Activated naive CD8-positive, alpha-beta T cell treated with anti-CD3 and anti-CD28 coated beads, Interleukin-2, amount 50 U/mL, for 24 hours (primary cell): ENCODE data around the gene CXCL13.

Source experiments
- ATAC-seq: fragments of 150-1000 bp; cut with Tn5 transposase; one replicate; pipeline ENCODE4 v1.10.0; 2021
- DNase-seq: peaks from one replicate; pipeline ENCODE4 v3.0.0; 2021
- H3K27ac Mint-ChIP-seq: one replicate; pipeline ENCODE4 v1.8.0; 2021; ENCODE audit warnings: mild to moderate bottlenecking, mixed read lengths
- H3K27me3 Mint-ChIP-seq: one replicate; pipeline ENCODE4 v1.8.0; 2021; ENCODE audit warnings: mixed read lengths
- H3K36me3 Mint-ChIP-seq: one replicate; pipeline ENCODE4 v1.8.0; 2021; ENCODE audit warnings: low read depth, mixed read lengths
- H3K4me1 Mint-ChIP-seq: one replicate; pipeline ENCODE4 v1.8.0; 2021; ENCODE audit warnings: mixed read lengths
- H3K4me3 Mint-ChIP-seq: one replicate; pipeline ENCODE4 v1.8.0; 2021; ENCODE audit warnings: mild to moderate bottlenecking, moderate library complexity, mixed read lengths
- H3K9me3 Mint-ChIP-seq: one replicate; pipeline ENCODE4 v1.8.0; 2021; ENCODE audit warnings: mixed read lengths

The CXCL13 gene

DNA sequence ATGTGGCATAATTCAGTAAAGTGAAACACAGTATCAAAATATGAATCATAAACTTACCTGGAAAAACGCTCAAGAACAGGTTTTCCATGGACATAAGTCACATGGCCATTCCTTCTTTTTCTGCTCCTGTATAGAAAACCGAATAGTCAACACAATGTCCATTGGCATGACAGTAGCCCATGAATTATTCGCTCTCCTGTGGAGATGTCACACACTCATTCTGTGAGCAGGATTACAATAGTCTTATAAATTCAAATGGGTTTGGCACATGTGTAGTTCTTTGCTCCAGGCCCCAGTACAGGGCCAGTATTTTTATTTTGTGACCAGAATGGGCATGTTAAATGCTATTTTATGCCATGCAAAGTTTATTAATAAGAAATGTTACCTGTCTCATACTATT is 15.1 kb upstream of the CXCL13 start:
- ATAC-seq: no peak
- Mint-ChIP-seq H3K27ac (no peak overlapping the region), H3K4me3 (no peak overlapping the region), H3K27me3 (no peaks in the 10 kb centered on the region), H3K36me3 (peaks cover 8% of the 10 kb centered on the region), H3K4me1 (peaks cover 90% of the 10 kb centered on the region), H3K9me3 (no peaks in the 10 kb centered on the region)
- no peak for DNase-seq

DNA sequence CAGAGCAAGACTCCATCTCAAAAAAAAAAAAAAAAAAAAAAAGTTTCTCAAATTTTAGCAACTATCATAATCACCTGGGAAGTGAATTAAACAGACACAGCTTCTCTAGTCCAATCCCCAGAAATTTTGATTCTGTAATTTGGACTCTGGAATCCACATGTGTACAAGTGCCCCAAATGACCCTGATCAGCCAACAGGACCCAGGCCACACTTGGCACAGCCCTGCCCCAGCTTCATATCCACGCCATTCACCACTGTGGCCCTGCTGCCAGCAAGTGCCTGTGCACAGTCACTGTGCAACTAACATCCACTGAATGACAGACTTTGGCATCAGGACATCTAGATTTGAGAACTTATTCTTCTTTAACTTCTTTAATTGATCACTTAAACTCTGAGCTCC is 14.1 kb upstream of the CXCL13 start:
- no peaks in the 10 kb centered on the region for H3K27me3 Mint-ChIP-seq
- H3K4me3 Mint-ChIP-seq: no peak overlapping the region
- ATAC-seq (no peak), DNase-seq (no peak)
- H3K27ac Mint-ChIP-seq: peak overlapping the region; percentile 90
- peaks cover 8% of the 10 kb centered on the region for H3K36me3 Mint-ChIP-seq
- no peaks in the 10 kb centered on the region for H3K9me3 Mint-ChIP-seq
- H3K4me1 Mint-ChIP-seq: peaks cover 90% of the 10 kb centered on the region

DNA sequence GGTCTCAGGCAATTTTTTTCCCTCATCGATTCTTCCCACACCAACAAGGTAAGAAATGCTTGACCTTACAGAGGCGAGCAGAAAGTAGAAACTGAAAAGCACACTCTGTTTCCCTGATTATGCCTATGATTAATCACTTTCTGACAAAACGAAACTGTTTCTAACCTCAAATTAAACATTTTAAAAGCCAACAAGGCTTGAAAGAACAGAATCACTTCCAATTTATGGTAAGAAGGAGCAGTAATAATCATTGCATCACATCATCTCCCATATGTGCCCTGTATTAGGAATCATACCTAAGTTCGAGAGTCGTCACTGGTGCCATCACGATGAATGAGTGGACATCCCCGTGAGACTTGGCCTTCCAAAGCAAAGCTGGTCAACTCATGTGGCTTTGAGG is 12.5 kb upstream of the CXCL13 start:
- Mint-ChIP-seq H3K9me3 (no peaks in the 10 kb centered on the region), H3K27ac (peak overlapping the region; percentile 90), H3K36me3 (peaks cover 8% of the 10 kb centered on the region), H3K4me3 (peak overlapping the region; percentile 44), H3K4me1 (peaks cover 77% of the 10 kb centered on the region), H3K27me3 (peaks cover 3% of the 10 kb centered on the region)
- DNase-seq (no peak), ATAC-seq (peak; percentile 44)

DNA sequence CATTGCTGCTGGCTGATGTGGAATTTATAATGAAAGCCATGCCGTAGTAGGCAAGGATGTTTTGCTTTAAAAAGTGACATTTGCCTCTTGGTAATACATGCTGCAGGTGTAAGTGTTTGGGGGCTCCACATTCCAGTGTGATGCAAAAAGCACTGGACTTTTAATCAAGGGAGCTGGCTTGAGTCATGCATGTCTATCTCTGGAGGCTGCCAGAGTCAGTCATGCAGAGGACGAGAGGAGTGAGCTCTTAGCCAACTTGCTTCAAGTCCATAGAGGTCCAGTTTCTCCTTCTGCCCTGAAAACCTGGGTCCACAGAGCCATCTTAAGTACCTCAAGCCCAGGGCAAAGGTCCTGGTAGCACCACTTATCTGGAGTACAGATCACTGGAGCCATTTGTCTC is 11.6 kb upstream of the CXCL13 start:
- Mint-ChIP-seq H3K27ac (peak overlapping the region; percentile 90), H3K4me3 (no peak overlapping the region), H3K4me1 (peaks cover 69% of the 10 kb centered on the region)

DNA sequence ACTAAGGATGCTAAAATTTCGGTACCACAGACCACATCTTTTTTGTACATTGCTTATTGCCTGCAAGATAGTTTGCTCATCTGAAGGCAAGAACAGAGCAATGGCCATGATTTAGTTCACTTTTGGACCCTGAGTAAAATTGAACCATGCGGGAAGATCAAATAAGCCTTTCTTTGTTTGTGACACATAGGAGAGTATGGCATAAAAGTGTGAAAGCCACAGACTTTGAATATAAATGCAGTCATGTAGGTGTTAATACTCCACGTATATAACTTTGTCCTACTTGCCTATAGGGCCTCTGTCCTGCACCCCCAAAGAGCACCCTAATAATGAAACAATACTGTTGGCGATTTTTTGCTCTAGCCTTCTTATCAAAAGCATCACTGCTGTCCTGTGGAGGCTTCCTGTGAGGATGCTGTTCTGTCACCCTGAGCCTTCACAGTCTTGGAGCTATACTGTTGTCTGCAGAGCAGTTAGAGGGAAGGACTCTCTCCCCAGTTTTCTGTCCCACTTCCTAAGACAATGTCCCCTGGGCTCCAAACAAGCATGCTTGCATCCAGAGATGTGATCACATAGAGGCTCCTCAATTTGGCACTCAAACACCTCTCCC is 10.2 kb upstream of the CXCL13 start:
- Mint-ChIP-seq H3K27ac (peak overlapping the region; percentile 90), H3K36me3 (peaks cover 5% of the 10 kb centered on the region), H3K4me3 (no peak overlapping the region), H3K27me3 (peaks cover 10% of the 10 kb centered on the region), H3K9me3 (no peaks in the 10 kb centered on the region), H3K4me1 (peaks cover 67% of the 10 kb centered on the region)
- ATAC-seq: peak; percentile 70
- DNase-seq: no peak

More for the DNA sequence above, 11.6 kb upstream of the CXCL13 start:
- DNase-seq: no peak
- no peaks in the 10 kb centered on the region for H3K9me3 Mint-ChIP-seq
- no peak for ATAC-seq
- H3K36me3 Mint-ChIP-seq: peaks cover 5% of the 10 kb centered on the region
- peaks cover 3% of the 10 kb centered on the region for H3K27me3 Mint-ChIP-seq

DNA sequence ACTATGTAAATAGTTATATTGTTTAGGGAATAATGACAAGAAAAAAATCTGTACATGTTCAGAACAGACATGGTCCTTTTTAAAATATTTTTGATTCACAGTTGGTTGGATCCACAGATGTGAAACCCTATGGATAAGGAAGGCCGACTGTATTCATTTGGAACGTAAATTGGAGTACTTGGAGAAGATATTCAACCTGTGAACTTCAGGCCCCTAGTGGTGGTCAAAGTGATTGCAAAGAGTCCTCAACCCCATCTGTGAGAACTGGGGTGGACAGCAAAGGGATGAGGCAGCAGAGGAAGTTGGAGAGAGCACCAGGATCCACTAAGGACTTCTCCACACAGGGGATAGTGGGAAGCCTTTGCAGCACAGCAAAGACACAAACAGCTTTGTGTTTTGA is 6.2 kb upstream of the CXCL13 start:
- no peaks in the 10 kb centered on the region for H3K36me3 Mint-ChIP-seq
- no peak overlapping the region for H3K4me3 Mint-ChIP-seq
- ATAC-seq (no peak), DNase-seq (no peak)
- no peaks in the 10 kb centered on the region for H3K9me3 Mint-ChIP-seq
- H3K27me3 Mint-ChIP-seq: peaks cover 14% of the 10 kb centered on the region
- peak overlapping the region; percentile 17 for H3K27ac Mint-ChIP-seq
- H3K4me1 Mint-ChIP-seq: peaks cover 53% of the 10 kb centered on the region

DNA sequence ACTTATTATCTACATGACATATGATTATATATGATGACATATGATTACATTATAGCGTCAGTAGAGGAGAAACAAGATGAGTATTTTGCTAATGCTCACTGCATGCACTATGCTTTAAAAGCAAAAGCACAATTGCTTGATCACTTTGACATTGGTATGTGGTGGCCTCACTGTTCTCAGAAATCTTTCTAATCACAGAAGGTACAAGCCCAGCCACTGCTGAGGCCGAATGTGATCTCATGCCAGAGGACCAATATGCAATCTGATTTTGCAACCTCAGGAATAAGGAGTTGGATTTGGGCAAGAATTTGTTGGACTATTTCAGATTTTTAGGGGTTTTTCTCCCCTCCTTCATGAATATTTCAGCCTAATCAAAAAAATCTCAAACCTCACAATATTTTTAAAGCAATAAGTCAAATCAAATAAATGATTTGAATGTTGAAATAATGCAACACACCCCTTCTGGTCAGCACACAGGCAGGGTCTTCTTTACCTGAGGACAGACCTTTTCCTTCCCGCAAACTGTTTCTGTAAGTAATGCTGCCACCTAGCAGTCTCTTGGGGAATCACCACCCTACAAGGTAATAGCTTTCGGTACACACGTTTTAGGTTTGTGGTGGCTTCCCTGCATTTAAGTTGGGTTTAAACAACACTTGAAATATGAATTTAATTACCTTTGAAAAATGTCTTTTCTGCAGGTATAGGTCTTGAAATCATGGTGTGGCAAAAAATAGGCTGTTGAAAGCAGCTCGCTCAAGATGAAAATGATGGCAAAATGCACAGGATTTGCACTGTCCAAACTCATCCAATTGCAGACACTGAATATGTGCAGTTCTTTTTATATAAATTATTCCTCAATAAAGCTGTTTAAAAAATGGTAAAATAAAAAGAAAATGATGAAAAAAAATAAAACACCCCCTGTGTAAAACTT is 4.8 kb upstream of the CXCL13 start:
- no peak for DNase-seq
- ATAC-seq: no peak
- peaks cover 14% of the 10 kb centered on the region for H3K27me3 Mint-ChIP-seq
- no peak overlapping the region for H3K27ac Mint-ChIP-seq
- H3K4me3 Mint-ChIP-seq: no peak overlapping the region
- H3K36me3 Mint-ChIP-seq: no peaks in the 10 kb centered on the region
- H3K9me3 Mint-ChIP-seq: no peaks in the 10 kb centered on the region
- H3K4me1 Mint-ChIP-seq: peaks cover 40% of the 10 kb centered on the region

DNA sequence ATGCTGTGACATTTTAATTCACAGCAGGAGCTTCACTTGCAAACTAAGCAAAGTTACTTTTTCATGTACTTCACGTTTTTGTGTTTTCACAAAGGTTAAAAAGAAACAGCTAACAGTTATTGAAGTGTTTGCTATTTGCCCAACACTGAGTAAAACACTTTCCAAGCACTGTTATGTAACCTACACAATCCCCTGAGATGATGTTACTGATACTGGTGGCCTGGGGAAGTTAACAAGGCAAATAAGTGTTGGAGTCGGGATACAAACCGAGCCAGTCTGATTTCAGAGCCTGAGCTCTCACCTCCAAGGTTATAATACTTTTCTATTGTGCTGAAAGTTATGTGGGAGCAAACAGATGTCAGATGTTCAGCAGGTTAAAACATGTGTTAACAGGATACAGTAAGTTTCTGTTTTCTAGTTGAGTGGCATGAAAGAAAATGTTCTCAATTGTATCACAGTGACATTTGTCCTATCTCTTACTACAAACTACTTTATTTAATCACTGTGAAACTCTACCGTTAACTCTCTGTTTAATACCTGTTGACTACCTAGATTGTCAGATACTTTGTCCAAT is 3.9 kb upstream of the CXCL13 start:
- ATAC-seq: no peak
- Mint-ChIP-seq H3K9me3 (no peaks in the 10 kb centered on the region), H3K4me3 (no peak overlapping the region)

DNA sequence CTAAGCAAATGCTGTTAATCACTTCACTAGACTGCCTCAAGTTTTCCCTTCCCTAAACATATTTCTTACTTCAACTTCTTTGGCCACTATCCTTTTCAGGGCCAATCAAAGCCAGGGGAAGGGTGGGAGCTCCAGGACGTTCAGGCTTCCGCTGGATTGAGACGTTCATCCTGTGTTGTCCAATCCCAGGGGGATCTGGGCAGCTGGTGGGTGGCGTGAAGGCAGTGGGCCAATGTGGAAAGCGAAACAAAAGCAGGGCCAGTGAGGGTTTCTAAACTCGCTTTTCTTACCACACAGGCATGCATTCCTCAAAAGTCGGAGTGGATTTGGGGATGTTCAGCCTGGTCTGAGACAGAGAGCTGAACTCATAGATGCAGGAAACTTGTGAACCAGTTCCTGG is 7.6 kb downstream of the CXCL13 start:
- Mint-ChIP-seq H3K27ac (no peak overlapping the region), H3K4me3 (no peak overlapping the region), H3K4me1 (peaks cover under 1% of the 10 kb centered on the region), H3K27me3 (peaks cover 2% of the 10 kb centered on the region), H3K36me3 (no peaks in the 10 kb centered on the region), H3K9me3 (no peaks in the 10 kb centered on the region)
- no peak for ATAC-seq
- DNase-seq: no peak

More for the DNA sequence above, 3.9 kb upstream of the CXCL13 start:
- Mint-ChIP-seq H3K36me3 (no peaks in the 10 kb centered on the region), H3K4me1 (peaks cover 32% of the 10 kb centered on the region), H3K27ac (no peak overlapping the region), H3K27me3 (peaks cover 13% of the 10 kb centered on the region)
- DNase-seq: no peak

DNA sequence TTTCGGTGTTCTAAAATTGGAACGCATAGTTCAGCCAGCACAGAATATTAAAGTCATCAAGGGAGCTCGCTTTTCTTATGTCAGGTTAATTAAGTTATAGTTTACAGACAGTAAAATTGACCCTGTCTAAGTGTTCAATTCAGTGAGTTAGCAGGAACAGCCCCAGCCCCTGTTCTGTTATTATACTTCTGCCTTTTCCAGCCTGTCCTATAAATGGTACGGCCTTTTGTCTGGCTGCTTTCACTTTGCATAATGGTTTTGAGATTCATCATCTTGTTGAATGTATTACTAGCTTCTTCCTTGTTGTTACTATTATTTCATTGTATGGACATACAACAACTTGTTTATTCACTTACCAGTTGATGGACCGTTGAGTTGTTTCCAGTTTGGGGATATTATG is 9.5 kb downstream of the CXCL13 start:
- Mint-ChIP-seq H3K9me3 (no peaks in the 10 kb centered on the region), H3K27ac (no peak overlapping the region), H3K4me3 (no peak overlapping the region), H3K4me1 (peaks cover 6% of the 10 kb centered on the region), H3K36me3 (no peaks in the 10 kb centered on the region), H3K27me3 (peaks cover 15% of the 10 kb centered on the region)
- DNase-seq: no peak
- ATAC-seq: no peak

DNA sequence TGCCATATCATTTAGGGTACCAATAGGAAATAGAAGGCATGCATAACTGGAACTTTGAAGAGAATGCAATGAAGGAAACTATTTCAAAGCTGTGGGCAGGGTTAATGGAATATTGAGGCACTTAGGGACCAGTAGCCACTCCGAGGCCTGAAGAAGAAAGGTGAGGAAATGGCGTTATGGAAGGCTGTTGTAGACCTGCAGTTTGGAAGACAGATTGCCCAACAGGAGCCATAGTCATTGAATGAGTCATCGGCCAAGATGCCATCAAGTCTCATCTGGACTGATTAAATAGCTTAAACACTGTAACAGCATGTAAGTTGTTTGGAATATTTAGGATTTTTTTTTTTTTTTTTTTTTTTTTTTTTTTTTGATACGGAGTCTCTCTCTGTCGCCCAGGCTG is 11.6 kb downstream of the CXCL13 start:
- no peak overlapping the region for H3K27ac Mint-ChIP-seq
- no peaks in the 10 kb centered on the region for H3K9me3 Mint-ChIP-seq
- peaks cover 21% of the 10 kb centered on the region for H3K27me3 Mint-ChIP-seq
- ATAC-seq: no peak
- DNase-seq: no peak
- no peaks in the 10 kb centered on the region for H3K36me3 Mint-ChIP-seq
- H3K4me1 Mint-ChIP-seq: peaks cover 6% of the 10 kb centered on the region
- no peak overlapping the region for H3K4me3 Mint-ChIP-seq

DNA sequence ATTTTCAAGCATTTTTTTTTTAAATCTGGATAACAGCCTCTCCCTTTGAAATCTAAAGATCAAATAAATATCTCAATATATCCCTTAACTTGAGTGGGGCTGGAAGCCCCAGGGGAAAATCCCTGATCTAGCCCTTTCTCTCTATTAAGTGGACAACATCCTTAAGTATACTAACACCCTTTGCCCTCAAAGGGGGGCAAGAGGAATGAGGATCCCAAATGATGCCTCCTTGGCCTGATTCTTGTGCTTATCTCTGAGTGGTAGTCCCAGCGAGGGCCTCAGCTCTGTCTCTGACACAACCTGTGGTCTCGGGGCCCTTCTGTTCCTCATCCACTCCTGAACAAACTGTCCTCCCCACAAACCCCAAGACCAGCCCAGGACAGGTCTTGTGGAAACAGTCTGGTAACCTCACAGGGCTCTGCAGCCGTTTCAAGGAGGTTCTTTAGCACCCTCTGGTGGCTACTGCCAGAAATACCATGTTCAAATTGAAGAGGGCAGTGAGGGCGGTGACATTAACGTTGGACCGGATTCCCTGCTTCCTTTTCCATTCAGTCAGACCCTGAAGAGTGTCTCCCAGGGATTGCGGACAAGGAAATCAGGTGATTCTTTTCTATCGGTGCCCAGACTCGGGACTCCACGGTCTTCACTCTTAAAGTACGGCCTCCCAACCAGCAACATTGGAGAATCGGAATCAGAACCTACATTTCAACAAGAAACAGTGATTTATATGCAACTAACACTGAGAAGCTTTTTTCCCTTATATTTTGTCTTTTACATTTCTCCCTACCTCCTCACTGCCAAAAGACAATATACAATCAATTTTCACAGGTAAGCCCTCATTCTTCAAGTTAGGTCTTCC is 13.0 kb downstream of the CXCL13 start:
- Mint-ChIP-seq H3K4me1 (peaks cover 6% of the 10 kb centered on the region), H3K9me3 (no peaks in the 10 kb centered on the region), H3K4me3 (no peak overlapping the region), H3K27ac (no peak overlapping the region), H3K27me3 (peaks cover 21% of the 10 kb centered on the region), H3K36me3 (no peaks in the 10 kb centered on the region)
- ATAC-seq: peak; percentile 94
- peak; percentile 68 for DNase-seq

DNA sequence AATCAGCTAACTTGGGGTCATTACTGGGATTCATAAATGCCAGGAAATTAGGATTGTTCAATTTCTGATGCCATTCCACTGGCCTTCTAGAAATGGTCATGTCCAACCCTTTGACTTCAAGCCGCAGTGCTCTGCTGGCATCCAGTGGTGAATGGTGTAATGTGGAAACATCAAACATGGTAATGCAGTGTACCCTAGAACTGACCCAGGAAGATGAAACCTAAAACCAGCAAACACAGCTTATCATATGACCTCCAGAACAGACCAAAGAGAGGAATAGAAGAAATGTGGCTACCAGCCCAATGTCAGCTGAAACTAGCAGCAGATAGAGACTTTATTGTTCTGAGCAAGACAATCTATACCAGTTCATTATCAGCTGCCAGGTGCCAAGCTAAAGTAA is 13.8 kb downstream of the CXCL13 start:
- Mint-ChIP-seq H3K27me3 (peaks cover 21% of the 10 kb centered on the region), H3K27ac (no peak overlapping the region), H3K36me3 (no peaks in the 10 kb centered on the region), H3K9me3 (no peaks in the 10 kb centered on the region), H3K4me3 (no peak overlapping the region), H3K4me1 (peaks cover 6% of the 10 kb centered on the region)
- no peak for ATAC-seq
- no peak for DNase-seq

DNA sequence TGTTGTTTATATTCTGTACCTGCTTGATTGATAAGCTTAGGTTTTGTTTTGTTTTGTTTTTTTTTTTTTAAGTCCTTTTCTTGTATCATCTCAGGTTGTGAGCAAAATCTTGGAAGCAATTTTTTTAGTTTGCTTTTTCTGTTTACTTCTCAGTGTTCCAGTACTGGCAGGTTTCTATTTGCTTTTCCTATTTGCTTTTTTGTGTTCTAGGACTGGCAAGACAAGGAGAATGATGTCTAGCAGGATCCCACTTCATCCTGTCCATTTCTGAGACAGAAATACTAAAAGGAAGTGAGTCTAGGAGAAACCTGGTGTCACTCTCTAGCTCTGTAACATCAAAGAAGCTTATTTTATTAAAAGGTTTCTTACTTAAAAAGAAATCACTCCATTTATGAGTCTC is 15.6 kb downstream of the CXCL13 start:
- H3K36me3 Mint-ChIP-seq: no peaks in the 10 kb centered on the region
- H3K27ac Mint-ChIP-seq: no peak overlapping the region
- H3K4me1 Mint-ChIP-seq: peaks cover 6% of the 10 kb centered on the region
- no peak overlapping the region for H3K4me3 Mint-ChIP-seq
- no peak for DNase-seq
- peaks cover 21% of the 10 kb centered on the region for H3K27me3 Mint-ChIP-seq
- ATAC-seq: no peak
- H3K9me3 Mint-ChIP-seq: no peaks in the 10 kb centered on the region
